GM12891 (cell line): ENCODE data around the gene MCAM.
A peak's percentile ranks its signal among the peaks of the same experiment; 100 is the strongest.

Source experiments
- DNase-seq: peaks from one replicate; pipeline ENCODE4 v3.0.0; 2011; ENCODE audit warnings: low spot score; ENCODE audit not compliant: insufficient read length
- FAIRE-seq: peaks from 2 replicates; lab custom pipeline; 2011; peaks lifted over from hg19 to GRCh38; lab: Jason Lieb, UNC
- PAX5 ChIP-seq: IDR thresholded peaks from 2 replicates; pipeline ENCODE4 v1.6.1; 2011; ENCODE audit warnings: low read length, moderate library complexity, mild to moderate bottlenecking; ENCODE audit not compliant: insufficient read depth, severe bottlenecking
- POLR2A ChIP-seq: IDR thresholded peaks from 2 replicates; pipeline ENCODE4 v1.6.1; 2011; ENCODE audit warnings: low read depth, low read length, control low read depth
- POLR2AphosphoS5 ChIP-seq: IDR thresholded peaks from 2 replicates; pipeline ENCODE4 v1.6.1; 2011; ENCODE audit warnings: low read depth, low read length, control low read depth
- POU2F2 ChIP-seq: IDR thresholded peaks from 2 replicates; pipeline ENCODE4 v1.6.1; 2011; ENCODE audit warnings: low read depth, mild to moderate bottlenecking, control low read depth, low read length, moderate library complexity
- SPI1 ChIP-seq: IDR thresholded peaks from 2 replicates; pipeline ENCODE4 v1.6.1; 2011; ENCODE audit warnings: low read depth, low read length, control low read depth
- TAF1 ChIP-seq: IDR thresholded peaks from 2 replicates; pipeline ENCODE4 v1.6.1; 2011; ENCODE audit warnings: low read depth, low read length, control low read depth

MCAM gene

DNA sequence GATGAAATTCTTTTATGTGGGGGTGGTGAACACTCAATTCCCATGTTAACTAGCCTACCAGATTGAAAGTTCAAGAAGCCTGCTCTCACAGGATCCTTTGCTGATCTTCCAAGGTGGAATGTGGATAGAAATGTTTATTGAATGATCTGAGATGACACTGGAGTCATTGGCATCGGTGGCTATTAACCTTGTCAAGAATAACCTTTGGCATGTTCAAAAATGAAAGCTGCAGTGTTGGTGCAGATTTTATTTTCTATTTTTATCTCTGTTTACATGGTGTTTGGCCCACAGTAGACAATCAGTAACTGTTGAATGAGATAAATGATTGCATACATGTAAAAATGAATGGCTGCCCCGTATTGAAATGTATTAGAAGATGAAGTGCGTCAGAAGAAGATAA lies 19.0 kb downstream of the MCAM start:
- FAIRE-seq (no peak), DNase-seq (no peak)
- TF ChIP-seq TAF1 (no peak), POLR2AphosphoS5 (no peak), POU2F2 (no peak), PAX5 (no peak), SPI1 (no peak), POLR2A (no peak)

DNA sequence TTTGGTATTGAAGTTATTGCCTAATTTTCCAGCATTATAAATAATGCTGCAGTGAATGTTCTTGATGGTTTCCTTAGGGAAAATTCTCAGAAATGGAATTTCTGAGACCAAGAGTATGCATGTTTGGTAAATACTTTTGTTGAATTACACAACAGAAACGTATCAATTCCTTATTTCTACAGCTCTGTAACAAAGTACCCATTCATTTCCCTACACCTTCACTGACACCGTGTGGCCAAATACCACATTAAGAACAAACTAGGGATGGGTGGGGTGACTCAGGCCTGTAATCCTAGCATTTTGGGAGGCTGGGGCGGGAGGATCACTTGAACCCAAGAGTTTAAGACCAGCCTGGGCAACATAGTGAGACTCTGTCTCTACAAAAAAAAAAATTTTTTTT lies 21.8 kb downstream of the MCAM start:
- FAIRE-seq (peak; percentile 60), DNase-seq (no peak)
- no peak for TF ChIP-seq POLR2A
- no peak for TF ChIP-seq TAF1
- no peak for TF ChIP-seq POU2F2
- no peak for TF ChIP-seq PAX5
- no peak for TF ChIP-seq SPI1
- TF ChIP-seq POLR2AphosphoS5: no peak

DNA sequence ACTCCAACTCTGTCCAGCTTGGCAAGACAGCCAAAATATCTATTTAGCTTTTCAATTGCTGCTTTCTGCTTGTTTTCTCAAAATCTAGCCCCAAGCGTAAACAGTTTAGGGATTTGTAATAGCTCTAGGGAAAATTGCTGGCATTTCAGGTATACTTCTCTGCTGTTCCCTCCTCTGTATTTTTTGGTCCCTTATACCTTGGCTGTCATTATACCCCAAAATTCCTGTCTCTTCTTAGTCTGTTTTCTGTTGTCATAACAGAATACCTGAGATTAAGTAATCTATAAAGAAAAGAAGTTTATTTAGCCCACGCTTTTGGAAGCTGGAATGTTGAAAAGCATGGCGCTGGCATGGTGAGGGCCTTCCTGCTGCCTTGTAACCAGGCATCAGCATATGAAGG lies 23.5 kb downstream of the MCAM start:
- DNase-seq (no peak), FAIRE-seq (no peak)
- TF ChIP-seq SPI1: no peak
- no peak for TF ChIP-seq PAX5
- no peak for TF ChIP-seq POLR2A
- no peak for TF ChIP-seq POU2F2
- no peak for TF ChIP-seq TAF1
- no peak for TF ChIP-seq POLR2AphosphoS5

DNA sequence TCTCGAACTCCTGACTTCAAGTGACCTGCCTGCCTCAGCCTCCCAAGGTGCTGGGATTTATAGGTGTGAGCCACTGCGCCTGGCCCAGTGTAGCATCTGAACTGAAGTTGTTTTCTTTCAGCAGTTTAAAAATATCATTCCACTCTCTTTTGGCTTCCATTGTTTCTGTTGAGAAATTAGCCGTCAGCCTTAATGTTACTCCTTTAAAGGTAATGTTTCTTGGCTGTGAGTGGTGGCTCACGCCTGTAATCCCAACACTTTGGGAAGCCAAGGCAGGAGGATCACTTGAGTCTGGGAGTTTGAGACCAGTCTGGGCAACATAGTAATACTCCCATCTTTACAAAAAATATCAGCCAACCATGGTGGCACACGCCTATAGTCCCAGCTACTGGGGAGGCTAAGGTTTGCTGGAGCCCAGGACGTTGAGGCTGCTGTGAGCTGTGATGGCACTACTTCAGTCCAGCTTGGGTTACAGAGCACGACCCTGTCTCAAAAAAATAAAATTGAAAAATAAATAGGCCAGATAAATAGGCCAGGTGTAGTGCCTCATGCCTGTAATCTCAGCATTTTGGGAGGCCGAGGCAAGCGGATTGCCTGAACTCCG lies 25.9 kb downstream of the MCAM start:
- FAIRE-seq (peak; percentile 38), DNase-seq (no peak)
- TF ChIP-seq TAF1 (no peak), SPI1 (no peak), POLR2A (no peak), POU2F2 (no peak)

DNA sequence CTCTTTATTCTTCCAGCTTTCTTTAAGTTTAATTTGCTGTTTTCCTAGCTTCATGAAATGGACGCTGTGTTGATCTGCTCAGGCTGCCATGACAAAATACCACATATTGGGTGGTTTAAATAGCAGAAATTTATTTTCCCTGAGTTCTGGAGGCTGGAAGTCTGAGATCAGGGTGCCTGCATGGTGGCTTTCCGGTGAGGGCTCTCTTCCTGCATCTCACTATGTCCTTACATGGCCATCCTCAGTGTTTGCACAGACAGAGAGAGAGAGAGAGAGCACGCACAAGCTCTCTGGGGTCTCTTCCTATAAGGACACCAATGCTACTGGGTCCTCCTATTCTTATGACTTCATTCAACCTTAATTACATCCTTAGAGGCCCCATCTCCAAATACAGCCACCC lies 28.7 kb downstream of the MCAM start:
- DNase-seq: no peak
- TF ChIP-seq PAX5 (no peak), POLR2A (no peak), TAF1 (no peak), SPI1 (no peak), POLR2AphosphoS5 (no peak), POU2F2 (no peak)
- no peak for FAIRE-seq

DNA sequence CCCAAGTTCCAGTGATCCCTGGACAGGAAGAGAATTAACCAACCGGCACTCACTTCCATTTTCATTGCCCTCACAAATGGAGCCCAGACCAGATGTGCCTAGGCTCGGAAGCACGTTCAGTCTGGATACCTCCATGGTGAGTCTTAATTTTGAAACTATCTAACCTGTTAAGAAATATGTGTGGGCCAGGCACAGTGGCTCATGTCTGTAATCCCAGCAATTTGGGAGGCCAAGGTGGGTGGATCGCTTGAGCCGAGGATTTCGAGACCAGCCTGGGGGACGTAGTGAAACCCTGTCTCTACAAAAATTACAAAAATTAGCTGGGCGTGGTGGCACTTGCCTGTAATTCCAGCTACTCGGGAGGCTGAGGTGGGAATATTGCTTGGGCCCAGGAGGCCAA lies 31.5 kb downstream of the MCAM start:
- FAIRE-seq (no peak), DNase-seq (no peak)
- TF ChIP-seq POLR2A (no peak), POLR2AphosphoS5 (no peak), PAX5 (no peak), TAF1 (no peak), SPI1 (no peak), POU2F2 (no peak)

DNA sequence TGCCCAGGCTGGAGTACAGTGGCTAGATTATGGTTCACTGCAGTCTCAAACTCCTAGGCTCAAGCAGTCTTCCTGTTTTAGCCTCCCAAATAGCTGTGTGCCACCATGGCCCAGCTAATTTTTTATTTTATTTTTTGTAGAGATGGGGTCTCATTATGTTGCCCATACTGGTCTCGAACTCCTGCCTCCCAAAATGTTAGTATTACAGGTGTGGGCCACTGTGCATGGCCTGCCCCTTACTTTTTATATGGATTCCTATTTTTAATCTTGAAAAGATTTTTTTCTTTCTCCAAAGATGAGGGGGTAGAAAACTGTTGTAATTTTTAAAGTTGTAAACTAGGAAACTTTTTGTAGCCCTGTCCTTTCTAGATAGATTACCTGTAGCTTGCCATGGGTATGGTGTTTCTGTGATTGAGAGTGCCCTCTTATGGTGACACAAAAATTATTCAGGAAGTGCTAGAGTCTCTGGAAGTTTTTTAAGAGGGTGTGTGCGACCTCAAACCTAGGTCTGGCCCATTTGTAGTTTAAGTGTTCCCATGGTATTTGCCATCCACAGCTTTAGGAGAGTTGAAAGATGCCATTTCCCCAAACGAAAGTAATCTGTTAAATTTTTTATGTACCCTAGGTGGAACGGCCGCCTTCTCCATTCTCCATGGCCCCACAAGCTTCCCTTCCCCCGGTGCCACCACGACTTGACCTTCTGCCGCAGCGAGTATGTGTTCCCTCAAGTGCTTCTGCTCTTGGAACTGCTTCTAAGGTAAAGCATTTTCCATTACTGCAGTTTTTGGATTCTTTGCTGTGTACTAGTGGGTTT lies 32.4 kb downstream of the MCAM start:
- TF ChIP-seq POU2F2 (no peak), SPI1 (peak; percentile 55)

DNA sequence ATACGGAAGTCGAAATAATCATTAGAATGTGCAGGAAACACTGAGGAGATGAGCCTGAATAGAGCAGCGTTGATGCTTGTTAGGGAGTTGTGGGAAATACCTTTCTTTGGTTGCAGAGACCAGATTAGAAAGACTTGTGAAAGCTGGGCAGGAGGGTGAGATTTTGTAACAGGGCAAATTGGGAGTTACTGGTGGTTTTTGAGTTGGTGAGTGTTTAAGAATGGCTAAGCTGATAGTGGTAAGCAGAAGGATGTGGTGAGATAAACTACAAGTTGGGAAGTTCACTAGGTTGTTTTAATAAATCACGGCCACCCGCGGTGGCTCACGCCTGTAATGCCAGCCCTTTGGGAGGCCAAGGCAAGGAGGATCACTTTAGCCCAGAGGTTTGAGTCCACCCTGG lies 34.4 kb downstream of the MCAM start:
- DNase-seq (no peak), FAIRE-seq (no peak)
- TF ChIP-seq POU2F2 (no peak), PAX5 (no peak), SPI1 (no peak), POLR2AphosphoS5 (no peak), TAF1 (no peak), POLR2A (no peak)

More for the DNA sequence above, 32.4 kb downstream of the MCAM start:
- FAIRE-seq (peak; percentile 48), DNase-seq (peak; percentile 32)

DNA sequence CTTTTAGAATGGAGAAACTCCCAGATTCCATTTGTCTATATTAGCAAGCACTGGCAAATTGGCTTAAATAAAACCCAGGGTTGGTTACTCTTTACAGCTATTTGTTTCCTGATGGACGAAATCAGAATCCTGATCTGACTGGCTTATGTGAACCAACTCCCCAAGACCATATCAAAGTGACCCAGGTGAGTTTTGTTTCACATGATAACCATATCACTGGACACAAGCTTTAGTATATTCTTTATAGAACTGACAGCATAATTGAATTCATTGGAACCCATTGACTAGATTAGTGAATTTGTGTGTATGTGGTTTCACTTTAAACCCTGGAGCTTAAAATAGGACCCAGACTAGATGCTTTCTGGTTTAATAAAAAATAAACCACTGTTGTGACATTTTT lies 39.3 kb downstream of the MCAM start:
- FAIRE-seq (no peak), DNase-seq (no peak)
- TF ChIP-seq POLR2AphosphoS5 (no peak), TAF1 (no peak), SPI1 (no peak), PAX5 (no peak), POLR2A (no peak), POU2F2 (no peak)

DNA sequence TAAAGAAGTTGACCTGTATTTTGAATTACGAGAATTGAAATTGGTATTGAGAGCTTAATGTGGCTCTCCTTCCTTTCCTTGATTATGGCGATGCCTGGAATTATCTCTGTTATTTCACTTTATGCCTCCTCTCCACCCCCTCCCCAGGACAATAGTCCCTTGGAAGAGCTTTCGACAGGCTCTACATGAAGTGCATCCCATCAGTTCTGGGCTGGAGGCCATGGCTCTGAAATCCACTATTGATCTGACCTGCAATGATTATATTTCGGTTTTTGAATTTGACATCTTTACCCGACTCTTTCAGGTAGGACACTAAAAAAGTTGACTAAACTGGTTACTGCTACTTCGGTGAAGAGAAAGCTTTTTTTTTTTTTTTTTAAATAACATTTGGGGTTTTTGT lies 43.2 kb downstream of the MCAM start:
- FAIRE-seq (no peak), DNase-seq (no peak)
- TF ChIP-seq POU2F2: no peak
- TF ChIP-seq PAX5: no peak
- TF ChIP-seq TAF1: no peak
- no peak for TF ChIP-seq POLR2A
- no peak for TF ChIP-seq SPI1
- TF ChIP-seq POLR2AphosphoS5: no peak

DNA sequence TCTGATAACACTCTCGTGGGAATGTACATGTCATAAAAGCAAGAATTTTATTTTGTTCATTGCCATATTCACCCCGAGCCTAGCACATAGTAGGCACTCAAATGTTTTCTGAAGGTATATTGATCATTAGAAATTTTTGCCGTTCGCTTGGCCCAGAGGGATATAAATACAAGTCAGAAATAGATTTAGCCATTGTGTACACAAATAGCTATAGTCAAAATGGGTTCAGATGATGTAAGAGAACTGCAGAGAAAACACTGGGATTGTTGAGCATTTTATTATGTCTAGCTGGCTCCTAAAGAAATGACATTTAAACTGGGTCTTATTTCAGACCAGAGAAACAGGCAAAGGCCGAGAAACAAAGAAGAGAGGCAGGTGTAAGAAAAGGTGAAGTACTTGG lies 49.3 kb downstream of the MCAM start:
- no peak for DNase-seq
- no peak for TF ChIP-seq POLR2A
- TF ChIP-seq POLR2AphosphoS5: no peak
- no peak for TF ChIP-seq TAF1
- no peak for TF ChIP-seq POU2F2
- TF ChIP-seq PAX5: no peak
- no peak for TF ChIP-seq SPI1
- FAIRE-seq: peak; percentile 13
